OCI-M2 (cell line): ENCODE data around the gene ARFGEF3.

Experiments
- DNase-seq: peaks from one replicate; lab custom pipeline; 2025; ENCODE audit not compliant: unreplicated experiment; lab: John Stamatoyannopoulos, UW

Gene ARFGEF3

GRCh38 chr6:138302554-138302953 lies 140.8 kb downstream of the ARFGEF3 start:
- DNase-seq: no peak

- no peak for DNase-seq
Observed at GRCh38 chr6:138307352-138307751, 145.6 kb downstream of the ARFGEF3 start.

- DNase-seq: no peak
Observed at GRCh38 chr6:138307816-138308730, 146.3 kb downstream of the ARFGEF3 start.

- no peak for DNase-seq
Observed at GRCh38 chr6:138308731-138309110, 147.0 kb downstream of the ARFGEF3 start.

- DNase-seq: no peak
Observed at GRCh38 chr6:138309695-138310094, 148.0 kb downstream of the ARFGEF3 start.

- DNase-seq: no peak
Observed at GRCh38 chr6:138310294-138310693, 148.6 kb downstream of the ARFGEF3 start.

- no peak for DNase-seq
Observed at GRCh38 chr6:138310821-138311220, 149.1 kb downstream of the ARFGEF3 start.

GRCh38 chr6:138311268-138311667 lies 149.5 kb downstream of the ARFGEF3 start:
- no peak for DNase-seq

- no peak for DNase-seq
Observed at GRCh38 chr6:138318741-138319375, 157.1 kb downstream of the ARFGEF3 start.

GRCh38 chr6:138321934-138322333 lies 160.2 kb downstream of the ARFGEF3 start:
- DNase-seq: no peak

GRCh38 chr6:138323821-138324220 lies 162.1 kb downstream of the ARFGEF3 start:
- DNase-seq: no peak

GRCh38 chr6:138328210-138328609 lies 166.5 kb downstream of the ARFGEF3 start:
- DNase-seq: no peak

- no peak for DNase-seq
Observed at GRCh38 chr6:138330763-138331162, 169.0 kb downstream of the ARFGEF3 start.

- DNase-seq: no peak
Observed at GRCh38 chr6:138331444-138331843, 169.7 kb downstream of the ARFGEF3 start.

- DNase-seq: no peak
Observed at GRCh38 chr6:138331984-138332383, 170.2 kb downstream of the ARFGEF3 start.

- no peak for DNase-seq
Observed at GRCh38 chr6:138334000-138334399, 172.3 kb downstream of the ARFGEF3 start.

- no peak for DNase-seq
Observed at GRCh38 chr6:138334963-138335362, 173.2 kb downstream of the ARFGEF3 start.

GRCh38 chr6:138336221-138336620 lies 174.5 kb downstream of the ARFGEF3 start:
- no peak for DNase-seq

- no peak for DNase-seq
Observed at GRCh38 chr6:138337076-138337475, 175.3 kb downstream of the ARFGEF3 start.

- no peak for DNase-seq
Observed at GRCh38 chr6:138339024-138339423, 177.3 kb downstream of the ARFGEF3 start.

- no peak for DNase-seq
Observed at GRCh38 chr6:138341176-138341575, 179.4 kb downstream of the ARFGEF3 start.

- DNase-seq: no peak
Observed at GRCh38 chr6:138343112-138343511, 181.4 kb downstream of the ARFGEF3 start.
